Measurements from ENCODE around the gene ABCB11. TPM values are rescaled to one million over a fixed set of nuclear protein-coding genes. Genes with fewer than 3 reads are reported as not detected.

ABCB11 gene
- total and polyA plus RNA-seq, 2 donors (not counting 3 experiments of a cell fraction or from before 2014, with no cell fraction given) = 0.22 to 0.44 TPM

DNA sequence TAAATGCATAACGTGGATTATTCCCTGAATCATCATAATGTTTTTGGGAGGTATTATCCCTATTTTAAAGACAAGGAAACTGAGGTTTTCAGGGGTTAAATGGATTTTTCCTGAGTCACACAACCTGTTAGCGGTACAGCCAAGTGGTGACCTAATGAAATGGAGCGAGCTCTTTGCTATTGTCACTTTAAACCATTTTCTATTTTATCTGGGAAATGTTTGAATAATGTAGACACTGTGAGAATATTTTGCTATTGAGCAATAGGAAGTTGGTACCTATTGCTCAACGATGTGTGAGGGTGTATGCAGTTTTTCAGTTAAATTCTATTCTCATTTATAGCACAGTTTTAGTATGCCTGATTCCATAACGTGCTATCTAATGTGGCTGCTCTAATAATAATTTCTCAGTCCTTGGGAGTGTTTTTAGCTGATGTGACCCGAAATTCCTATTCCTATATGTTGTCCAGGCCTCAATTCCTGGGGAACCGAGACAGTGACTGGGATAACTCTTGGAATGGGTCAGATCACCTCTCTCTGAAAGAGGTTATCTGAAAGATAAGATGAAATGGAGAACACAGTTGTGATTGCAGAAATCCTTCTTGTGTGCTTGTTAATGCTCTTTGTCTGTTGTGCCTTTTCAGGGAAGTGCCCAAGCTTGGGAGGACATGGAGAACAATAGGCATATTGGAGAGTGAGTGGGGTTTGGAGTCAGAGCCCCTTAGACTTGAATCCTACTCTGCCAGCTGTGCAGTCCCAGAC is 38.4 kb downstream of the ABCB11 start:
- Histone ChIP-seq H3K27me3 (ENCODE audit: control insufficient read depth in 2 of 2, insufficient read depth in 2 of 2, low read length in 2 of 2) (no peaks in the 10 kb centered on the region), H3K4me1 (ENCODE audit: control insufficient read depth, extremely low read depth, insufficient read depth, low read length) (peaks cover 63% of the 10 kb centered on the region), H3K4me3 (replicated peaks in 1 of 3; ENCODE audit: insufficient read depth in 1 of 3, low read depth in 1 of 3, low read length in 3 of 3) (no peak overlapping the region), H3K4me2 (ENCODE audit: insufficient read depth, low read length) (peak overlapping the region; percentile 68), H3K9ac (replicated peaks; ENCODE audit: extremely low read depth, insufficient read depth, low read length) (peak overlapping the region; percentile 44), H3K9me1 (replicated peaks; ENCODE audit: control insufficient read depth, extremely low read depth, insufficient read depth, low read length) (no peaks in the 10 kb centered on the region), H3K79me2 (ENCODE audit: control insufficient read depth, insufficient read depth, low read length) (no peaks in the 10 kb centered on the region), H3K27ac (ENCODE audit: insufficient read depth, low read depth, low read length) (peak overlapping the region; percentile 90), H4K20me1 (replicated peaks; ENCODE audit: control insufficient read depth, extremely low read depth, insufficient read depth, low read length) (no peaks in the 10 kb centered on the region), H3K9me3 (replicated peaks; ENCODE audit: control insufficient read depth, insufficient read depth, low read length) (no peaks in the 10 kb centered on the region), H2AFZ (ENCODE audit: low read depth, low read length) (peak overlapping the region; percentile 49), H3K36me3 (ENCODE audit: control insufficient read depth in 2 of 2, extremely low read depth in 1 of 2, insufficient read depth in 2 of 2, low read length in 2 of 2) (no peaks in the 10 kb centered on the region)
- CTCF ChIA-PET = interaction anchor here (0.7 to 2.2 kb wide), 13 partner anchors 8 to 229 kb away, joined by 3 to 13 read pairs (median 4); no protein-coding TSS in a partner anchor
- TSS peak; percentile 88 for BruUV-seq (replicated peaks)
- intact Hi-C loops (cut with micrococcal nuclease) (loop anchor here (1.0 kb wide), 3 partner anchors 9 to 31 kb away; no protein-coding TSS in a partner anchor), dilution Hi-C loops (cut with MboI; ENCODE audit: extremely low pct_ligation_motif_present, low sequenced_read_pairs) (no loop called here)
- POLR2A ChIA-PET = interaction anchor here (1.5 kb wide), 1 partner anchor 8 kb away, joined by 7 read pairs; no protein-coding TSS in a partner anchor
- peak; percentile 53 for FAIRE-seq
- peak; percentile 73 for DNase-seq (ENCODE audit: low read depth, low spot score)
- TF ChIP-seq, protein P1, sequence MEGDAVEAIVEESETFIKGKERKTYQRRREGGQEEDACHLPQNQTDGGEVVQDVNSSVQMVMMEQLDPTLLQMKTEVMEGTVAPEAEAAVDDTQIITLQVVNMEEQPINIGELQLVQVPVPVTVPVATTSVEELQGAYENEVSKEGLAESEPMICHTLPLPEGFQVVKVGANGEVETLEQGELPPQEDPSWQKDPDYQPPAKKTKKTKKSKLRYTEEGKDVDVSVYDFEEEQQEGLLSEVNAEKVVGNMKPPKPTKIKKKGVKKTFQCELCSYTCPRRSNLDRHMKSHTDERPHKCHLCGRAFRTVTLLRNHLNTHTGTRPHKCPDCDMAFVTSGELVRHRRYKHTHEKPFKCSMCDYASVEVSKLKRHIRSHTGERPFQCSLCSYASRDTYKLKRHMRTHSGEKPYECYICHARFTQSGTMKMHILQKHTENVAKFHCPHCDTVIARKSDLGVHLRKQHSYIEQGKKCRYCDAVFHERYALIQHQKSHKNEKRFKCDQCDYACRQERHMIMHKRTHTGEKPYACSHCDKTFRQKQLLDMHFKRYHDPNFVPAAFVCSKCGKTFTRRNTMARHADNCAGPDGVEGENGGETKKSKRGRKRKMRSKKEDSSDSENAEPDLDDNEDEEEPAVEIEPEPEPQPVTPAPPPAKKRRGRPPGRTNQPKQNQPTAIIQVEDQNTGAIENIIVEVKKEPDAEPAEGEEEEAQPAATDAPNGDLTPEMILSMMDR (IDR thresholded peaks at IDR 0.05; ENCODE audit: extremely low read depth in 1 of 2, insufficient read depth in 1 of 2, low read depth in 1 of 2, low read length in 2 of 2) = no peak
- TF ChIP-seq EZH2 (IDR thresholded peaks at IDR 0.05; ENCODE audit: borderline replicate concordance, low read depth, low read length, severe bottlenecking) (no peak), JUN (IDR thresholded peaks at IDR 0.05; ENCODE audit: borderline replicate concordance, insufficient read depth, insufficient read length, low read depth) (peak; percentile 19), GATA2 (IDR thresholded peaks at IDR 0.05; ENCODE audit: insufficient read depth, insufficient read length, low read depth, low read length) (no peak), FOS (IDR thresholded peaks at IDR 0.05; ENCODE audit: borderline replicate concordance, insufficient read depth, low read length) (peak; percentile 52), POLR2AphosphoS5 (IDR thresholded peaks at IDR 0.05; ENCODE audit: insufficient read depth, low read depth, low read length) (peak; percentile 18)
- TF ChIP-seq, protein P2, sequence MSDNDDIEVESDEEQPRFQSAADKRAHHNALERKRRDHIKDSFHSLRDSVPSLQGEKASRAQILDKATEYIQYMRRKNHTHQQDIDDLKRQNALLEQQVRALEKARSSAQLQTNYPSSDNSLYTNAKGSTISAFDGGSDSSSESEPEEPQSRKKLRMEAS (IDR thresholded peaks at IDR 0.05; ENCODE audit: insufficient read depth, insufficient read length) = no peak

Data from endothelial cell of umbilical vein (primary cell).